ENCODE measurements around the gene PYDC1.

Gene PYDC1

GRCh38 chr16:31213342-31213741, 3.6 kb downstream of the PYDC1 start:
- Histone ChIP-seq H3K27me3 (ENCODE audit: insufficient read depth, low read length, poor library complexity, severe bottlenecking) (no peaks in the 10 kb centered on the region), H3K4me1 (ENCODE audit: insufficient read depth, low read length, poor library complexity, severe bottlenecking) (no peaks in the 10 kb centered on the region), H3K9ac (ENCODE audit: low read depth, low read length, poor library complexity, severe bottlenecking) (no peak overlapping the region), H3K36me3 (ENCODE audit: insufficient read depth, low read length) (no peaks in the 10 kb centered on the region), H3K4me3 (ENCODE audit: low read length, poor library complexity, severe bottlenecking) (no peak overlapping the region), H3F3A (ENCODE audit: low read depth) (no peaks in the 10 kb centered on the region), H3K79me2 (ENCODE audit: insufficient read depth, low read length) (no peaks in the 10 kb centered on the region), H3K9me3 (ENCODE audit: insufficient read depth, low read depth, low read length) (no peaks in the 10 kb centered on the region), H2AFZ (ENCODE audit: low read length) (0 out of 2 replicates have a peak overlapping the region, but pooled peaks have one; percentile 41), H3K4me2 (ENCODE audit: low read depth, low read length, poor library complexity, severe bottlenecking) (no peak overlapping the region), H4K20me1 (ENCODE audit: insufficient read depth, low read length, poor library complexity, severe bottlenecking) (no peaks in the 10 kb centered on the region), H3K9me2 (replicated peaks; ENCODE audit: low read depth, low read length) (no peaks in the 10 kb centered on the region)
- TF ChIP-seq CTCF (conservative IDR thresholded peaks at IDR 0.05; ENCODE audit: low read length) (no peak), EZH2phosphoT487 (IDR thresholded peaks at IDR 0.05; ENCODE audit: borderline replicate concordance) (no peak)

GRCh38 chr16:31206776-31207175, 10.2 kb downstream of the PYDC1 start:
- H3K9me2 ChIP-seq (replicated peaks; ENCODE audit: low read depth, low read length): no peaks in the 10 kb centered on the region
- no peaks in the 10 kb centered on the region for H3K9me3 ChIP-seq (ENCODE audit: insufficient read depth, low read depth, low read length)
- H3K4me2 ChIP-seq (ENCODE audit: low read depth, low read length, poor library complexity, severe bottlenecking): no peak overlapping the region
- no peaks in the 10 kb centered on the region for H3K27me3 ChIP-seq (ENCODE audit: insufficient read depth, low read length, poor library complexity, severe bottlenecking)
- no peaks in the 10 kb centered on the region for H3K36me3 ChIP-seq (ENCODE audit: insufficient read depth, low read length)
- H3K4me3 ChIP-seq (ENCODE audit: low read length, poor library complexity, severe bottlenecking): no peak overlapping the region
- H3K9ac ChIP-seq (ENCODE audit: low read depth, low read length, poor library complexity, severe bottlenecking): no peak overlapping the region
- H2AFZ ChIP-seq (ENCODE audit: low read length): no peak overlapping the region
- no peaks in the 10 kb centered on the region for H3F3A ChIP-seq (ENCODE audit: low read depth)
- TF ChIP-seq EZH2phosphoT487 (IDR thresholded peaks at IDR 0.05; ENCODE audit: borderline replicate concordance) (no peak), CTCF (conservative IDR thresholded peaks at IDR 0.05; ENCODE audit: low read length) (no peak)
- H4K20me1 ChIP-seq (ENCODE audit: insufficient read depth, low read length, poor library complexity, severe bottlenecking): no peaks in the 10 kb centered on the region
- no peaks in the 10 kb centered on the region for H3K79me2 ChIP-seq (ENCODE audit: insufficient read depth, low read length)
- H3K4me1 ChIP-seq (ENCODE audit: insufficient read depth, low read length, poor library complexity, severe bottlenecking): no peaks in the 10 kb centered on the region

- Histone ChIP-seq H3K36me3 (ENCODE audit: insufficient read depth, low read length) (no peaks in the 10 kb centered on the region), H3K4me1 (ENCODE audit: insufficient read depth, low read length, poor library complexity, severe bottlenecking) (no peaks in the 10 kb centered on the region), H3K9ac (ENCODE audit: low read depth, low read length, poor library complexity, severe bottlenecking) (no peak overlapping the region), H3K4me2 (ENCODE audit: low read depth, low read length, poor library complexity, severe bottlenecking) (no peak overlapping the region), H3K27me3 (ENCODE audit: insufficient read depth, low read length, poor library complexity, severe bottlenecking) (no peaks in the 10 kb centered on the region), H3K4me3 (ENCODE audit: low read length, poor library complexity, severe bottlenecking) (no peak overlapping the region), H3K79me2 (ENCODE audit: insufficient read depth, low read length) (no peaks in the 10 kb centered on the region), H3F3A (ENCODE audit: low read depth) (no peaks in the 10 kb centered on the region), H2AFZ (ENCODE audit: low read length) (no peak overlapping the region), H4K20me1 (ENCODE audit: insufficient read depth, low read length, poor library complexity, severe bottlenecking) (no peaks in the 10 kb centered on the region), H3K9me3 (ENCODE audit: insufficient read depth, low read depth, low read length) (no peaks in the 10 kb centered on the region), H3K9me2 (replicated peaks; ENCODE audit: low read depth, low read length) (no peaks in the 10 kb centered on the region)
- TF ChIP-seq EZH2phosphoT487 (IDR thresholded peaks at IDR 0.05; ENCODE audit: borderline replicate concordance): no peak
- TF ChIP-seq CTCF (conservative IDR thresholded peaks at IDR 0.05; ENCODE audit: low read length): no peak
These were observed 11.9 kb downstream of the PYDC1 start for GRCh38 chr16:31204871-31205666.
